H9 (cell line): Measurements from ENCODE around the gene TFR2. TPM values are rescaled to one million over a fixed set of nuclear protein-coding genes. Genes with fewer than 3 reads are reported as not detected.
A peak's percentile ranks its signal among the peaks of the same experiment; 100 is the strongest.

Experiments
- DNase-seq: peaks from one replicate; pipeline ENCODE4 v3.0.0-alpha.2; 2017
- H2AFZ ChIP-seq: one replicate; pipeline ENCODE4 v1.6.1; 2013; ENCODE audit warnings: mild to moderate bottlenecking, low read length, control low read depth, moderate library complexity
- H2AK5ac ChIP-seq: 2 replicates; pipeline ENCODE4 v1.6.1; 2013; ENCODE audit warnings: low read length, control low read depth, mixed read lengths; ENCODE audit not compliant: insufficient read length
- H2BK120ac ChIP-seq: one replicate; pipeline ENCODE4 v1.6.1; 2013; ENCODE audit warnings: low read depth, mild to moderate bottlenecking, low read length, control low read depth, inconsistent platforms; ENCODE audit not compliant: poor library complexity, severe bottlenecking
- H2BK12ac ChIP-seq: 2 replicates; pipeline ENCODE4 v1.6.1; 2013; ENCODE audit warnings: low read length, control low read depth, mixed read lengths, low read depth; ENCODE audit not compliant: insufficient read length
- H2BK15ac ChIP-seq: 2 replicates; pipeline ENCODE4 v1.6.1; 2013; ENCODE audit warnings: low read depth, low read length, control low read depth
- H2BK20ac ChIP-seq: one replicate; pipeline ENCODE4 v1.6.1; 2013; ENCODE audit warnings: low read depth, mild to moderate bottlenecking, low read length, control low read depth, inconsistent platforms; ENCODE audit not compliant: poor library complexity, severe bottlenecking
- H2BK5ac ChIP-seq: 2 replicates; pipeline ENCODE4 v1.6.1; 2013; ENCODE audit warnings: low read length, control low read depth, mixed read lengths; ENCODE audit not compliant: insufficient read length
- H3K14ac ChIP-seq: 2 replicates; pipeline ENCODE4 v1.6.1; 2013; ENCODE audit warnings: low read length, control low read depth; ENCODE audit not compliant: insufficient read depth
- H3K18ac ChIP-seq: 2 replicates; pipeline ENCODE4 v1.6.1; 2013; ENCODE audit warnings: low read depth, mild to moderate bottlenecking, mixed read lengths, low read length, control low read depth; ENCODE audit not compliant: insufficient read length
- H3K23ac ChIP-seq: 2 replicates; pipeline ENCODE4 v1.6.1; 2013; ENCODE audit warnings: low read length, control low read depth, mixed read lengths, low read depth; ENCODE audit not compliant: insufficient read length
- H3K23me2 ChIP-seq: 2 replicates; pipeline ENCODE4 v1.6.1; 2013; ENCODE audit warnings: low read depth, mild to moderate bottlenecking, mixed read lengths, low read length, control low read depth; ENCODE audit not compliant: insufficient read length, poor library complexity, severe bottlenecking
- H3K27ac ChIP-seq: 2 replicates; pipeline ENCODE4 v1.5.1; 2013; ENCODE audit warnings: low read length, control low read depth, mixed read lengths, low read depth; ENCODE audit not compliant: insufficient read length
- H3K27me3 ChIP-seq: 2 replicates; pipeline ENCODE4 v1.6.1; 2013; ENCODE audit warnings: low read length, control low read depth, inconsistent platforms; ENCODE audit not compliant: insufficient read depth
- H3K4ac ChIP-seq: 2 replicates; pipeline ENCODE4 v1.6.1; 2013; ENCODE audit warnings: low read depth, mild to moderate bottlenecking, control low read depth, inconsistent platforms, low read length, moderate library complexity
- H3K4me1 ChIP-seq: 2 replicates; pipeline ENCODE4 v1.6.1; 2013; ENCODE audit warnings: low read length, control low read depth, inconsistent platforms; ENCODE audit not compliant: insufficient read depth
- H3K4me2 ChIP-seq: 2 replicates; pipeline ENCODE4 v1.6.1; 2013; ENCODE audit warnings: low read length, control low read depth, mixed read lengths; ENCODE audit not compliant: insufficient read length, insufficient read depth
- H3K56ac ChIP-seq: 2 replicates; pipeline ENCODE4 v1.6.1; 2013; ENCODE audit warnings: low read depth, mild to moderate bottlenecking, mixed read lengths, low read length, control low read depth; ENCODE audit not compliant: insufficient read length
- H3K79me1 ChIP-seq: 2 replicates; pipeline ENCODE4 v1.6.1; 2013; ENCODE audit warnings: low read depth, mild to moderate bottlenecking, moderate library complexity, low read length, control low read depth, inconsistent platforms; ENCODE audit not compliant: insufficient read depth, poor library complexity, severe bottlenecking
- H3K79me2 ChIP-seq: 2 replicates; pipeline ENCODE4 v1.6.1; 2013; ENCODE audit warnings: low read length, control low read depth, inconsistent platforms; ENCODE audit not compliant: insufficient read depth
- H3K9ac ChIP-seq: 2 replicates; pipeline ENCODE4 v1.6.1; 2013; ENCODE audit warnings: low read length, control low read depth, mixed read lengths; ENCODE audit not compliant: insufficient read length; ENCODE audit errors: extremely low read depth
- H3K9me3 ChIP-seq: one replicate; pipeline ENCODE4 v1.6.1; 2013; ENCODE audit warnings: low read depth, low read length, inconsistent platforms; ENCODE audit not compliant: control insufficient read depth
- H3T11ph ChIP-seq: one replicate; pipeline ENCODE4 v1.6.1; 2013; ENCODE audit warnings: mild to moderate bottlenecking, low read length, control low read depth, inconsistent platforms
- H4K20me1 ChIP-seq: one replicate; pipeline ENCODE4 v1.6.1; 2013; ENCODE audit not compliant: control insufficient read depth, insufficient read length, insufficient read depth
- H4K5ac ChIP-seq: 2 replicates; pipeline ENCODE4 v1.6.1; 2013; ENCODE audit warnings: low read depth, mild to moderate bottlenecking, mixed read lengths, low read length, control low read depth; ENCODE audit not compliant: insufficient read length
- H4K8ac ChIP-seq: replicated peaks from 2 replicates; pipeline ENCODE4 v1.6.1; 2013; ENCODE audit warnings: low read length, control low read depth, mixed read lengths, low read depth; ENCODE audit not compliant: insufficient read length
- H4K91ac ChIP-seq: 2 replicates; pipeline ENCODE4 v1.6.1; 2013; ENCODE audit warnings: low read depth, mild to moderate bottlenecking, moderate library complexity, mixed read lengths, low read length, control low read depth; ENCODE audit not compliant: insufficient read length
- H3K27ac Mint-ChIP-seq, 3 experiments: 2 replicates in 2 of 3; 3 replicates in 1 of 3; pipeline ENCODE4 v1.8.0; 2020 to 2021; ENCODE audit warnings: mixed read lengths in 3 of 3, mild to moderate bottlenecking in 1 of 3, moderate library complexity in 1 of 3
- H3K27me3 Mint-ChIP-seq: 2 replicates; pipeline ENCODE4 v1.8.0; 2021; ENCODE audit warnings: low read depth, mild to moderate bottlenecking, moderate library complexity, mixed read lengths
- H3K36me3 Mint-ChIP-seq, 3 experiments: 2 replicates in 2 of 3; 3 replicates in 1 of 3; pipeline ENCODE4 v1.8.0; 2020 to 2021; ENCODE audit warnings: low read depth in 3 of 3, mixed read lengths in 3 of 3; ENCODE audit not compliant: insufficient read depth in 1 of 3
- H3K4me1 Mint-ChIP-seq, 2 experiments: 2 replicates each; pipeline ENCODE4 v1.8.0; 2020; ENCODE audit warnings: mixed read lengths in 2 of 2
- H3K4me3 Mint-ChIP-seq, 2 experiments: 2 replicates in 1 of 2; 3 replicates in 1 of 2; pipeline ENCODE4 v1.8.0; 2020 to 2021; ENCODE audit warnings: mild to moderate bottlenecking in 2 of 2, mixed read lengths in 2 of 2, moderate library complexity in 1 of 2
- H3K9me3 Mint-ChIP-seq, 2 experiments: 2 replicates in 1 of 2; 3 replicates in 1 of 2; pipeline ENCODE4 v1.8.0; 2020; ENCODE audit warnings: mild to moderate bottlenecking in 2 of 2, mixed read lengths in 2 of 2, moderate library complexity in 1 of 2
- CTCF ChIP-seq: fragments of 200-600 bp; sonication (generic); conservative IDR thresholded peaks from 3 replicates; pipeline ENCODE4 v1.8.0; 2021; ENCODE audit warnings: antibody characterized with exemption, mild to moderate bottlenecking
- WGBS: extraction: QIAGEN DNeasy Blood & Tissue Kit; methylation state at CpG from one replicate; pipeline ENCODE4 v1.1.7; 2013; ENCODE audit warnings: missing lambda C conversion rate, low lambda C conversion rate, mixed read lengths; ENCODE audit not compliant: insufficient read length; ENCODE audit errors: extremely low coverage; 5-methylcytosine and 5-hydroxymethylcytosine counted together
- total RNA-seq: library from RNA; stranded (reverse); gene quantifications from 2 replicates; pipeline ENCODE4 v1.2.1, GENCODE V29; 2021

TFR2 gene
- total RNA-seq, 1 experiment from 2014 or later = 2.3 TPM

DNA sequence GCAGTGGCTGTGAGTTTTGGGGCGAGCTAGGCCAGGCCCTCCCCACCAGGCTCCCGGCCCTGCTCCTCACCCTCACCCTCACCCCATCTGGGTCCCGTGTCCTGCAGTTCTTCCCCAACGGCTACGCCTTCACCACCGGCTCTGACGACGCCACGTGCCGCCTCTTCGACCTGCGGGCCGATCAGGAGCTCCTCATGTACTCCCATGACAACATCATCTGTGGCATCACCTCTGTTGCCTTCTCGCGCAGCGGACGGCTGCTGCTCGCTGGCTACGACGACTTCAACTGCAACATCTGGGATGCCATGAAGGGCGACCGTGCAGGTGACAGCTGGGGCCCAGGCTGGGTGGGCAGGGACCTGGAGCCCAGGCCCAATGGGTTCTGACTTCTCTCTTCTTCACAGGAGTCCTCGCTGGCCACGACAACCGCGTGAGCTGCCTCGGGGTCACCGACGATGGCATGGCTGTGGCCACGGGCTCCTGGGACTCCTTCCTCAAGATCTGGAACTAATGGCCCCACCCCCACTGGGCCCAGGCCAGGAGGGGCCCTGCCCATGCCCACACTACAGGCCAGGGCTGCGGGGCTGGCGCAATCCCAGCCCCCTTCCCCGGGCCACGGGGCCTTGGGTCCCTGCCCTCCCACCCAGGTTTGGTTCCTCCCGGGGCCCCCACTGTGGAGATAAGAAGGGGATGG is 37.1 kb upstream of the TFR2 start:
- H3K23ac ChIP-seq = no peak overlapping the region
- H3T11ph ChIP-seq = no peak overlapping the region
- no peaks in the 10 kb centered on the region for H3K4me1 ChIP-seq
- no peak overlapping the region for H3K27ac ChIP-seq
- H2BK12ac ChIP-seq = no peak overlapping the region
- H3K9ac ChIP-seq = no peak overlapping the region
- H4K20me1 ChIP-seq = no peaks in the 10 kb centered on the region
- H2BK15ac ChIP-seq = no peak overlapping the region
- no peak overlapping the region for H2BK5ac ChIP-seq
- H3K79me1 ChIP-seq = no peaks in the 10 kb centered on the region
- H2AFZ ChIP-seq = no peak overlapping the region
- Mint-ChIP-seq H3K4me3 (peak overlapping the region in 1 of 2 experiments; percentile 9; a peak in 1 of 5 replicates), H3K9me3 (no peaks in the 10 kb centered on the region), H3K4me1 (peaks cover 6 to 21% of the 10 kb centered on the region in 2 experiments), H3K27ac (peak overlapping the region in 2 of 3 experiments; percentile 49 to 89; a peak in 2 of 7 replicates), H3K36me3 (peaks cover 13 to 50% (median 48%) of the 10 kb centered on the region in 3 experiments), H3K27me3 (peaks cover 3% of the 10 kb centered on the region)
- no peak overlapping the region for H4K8ac ChIP-seq
- H4K5ac ChIP-seq = no peak overlapping the region
- no peak overlapping the region for H2AK5ac ChIP-seq
- no peaks in the 10 kb centered on the region for H3K9me3 ChIP-seq
- no peaks in the 10 kb centered on the region for H3K79me2 ChIP-seq
- peaks cover 18% of the 10 kb centered on the region for H3K23me2 ChIP-seq
- no peak overlapping the region for H3K56ac ChIP-seq
- H3K14ac ChIP-seq = no peak overlapping the region
- H3K4ac ChIP-seq = no peak overlapping the region
- no peak for TF ChIP-seq CTCF
- H3K4me2 ChIP-seq = no peak overlapping the region
- no CpG with 5 or more reads among the region's 35 CpGs for WGBS
- H4K91ac ChIP-seq = no peak overlapping the region
- H3K18ac ChIP-seq = no peak overlapping the region
- DNase-seq = no peak
- no peaks in the 10 kb centered on the region for H3K27me3 ChIP-seq
- no peak overlapping the region for H2BK20ac ChIP-seq
- H2BK120ac ChIP-seq = no peak overlapping the region
